ENCODE measurements around the gene PCNX1.

GRCh38 chr14:71142375-71143038 lies 235.2 kb downstream of the PCNX1 start:
- TF ChIP-seq, protein P1, sequence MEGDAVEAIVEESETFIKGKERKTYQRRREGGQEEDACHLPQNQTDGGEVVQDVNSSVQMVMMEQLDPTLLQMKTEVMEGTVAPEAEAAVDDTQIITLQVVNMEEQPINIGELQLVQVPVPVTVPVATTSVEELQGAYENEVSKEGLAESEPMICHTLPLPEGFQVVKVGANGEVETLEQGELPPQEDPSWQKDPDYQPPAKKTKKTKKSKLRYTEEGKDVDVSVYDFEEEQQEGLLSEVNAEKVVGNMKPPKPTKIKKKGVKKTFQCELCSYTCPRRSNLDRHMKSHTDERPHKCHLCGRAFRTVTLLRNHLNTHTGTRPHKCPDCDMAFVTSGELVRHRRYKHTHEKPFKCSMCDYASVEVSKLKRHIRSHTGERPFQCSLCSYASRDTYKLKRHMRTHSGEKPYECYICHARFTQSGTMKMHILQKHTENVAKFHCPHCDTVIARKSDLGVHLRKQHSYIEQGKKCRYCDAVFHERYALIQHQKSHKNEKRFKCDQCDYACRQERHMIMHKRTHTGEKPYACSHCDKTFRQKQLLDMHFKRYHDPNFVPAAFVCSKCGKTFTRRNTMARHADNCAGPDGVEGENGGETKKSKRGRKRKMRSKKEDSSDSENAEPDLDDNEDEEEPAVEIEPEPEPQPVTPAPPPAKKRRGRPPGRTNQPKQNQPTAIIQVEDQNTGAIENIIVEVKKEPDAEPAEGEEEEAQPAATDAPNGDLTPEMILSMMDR (IDR thresholded peaks at IDR 0.05; ENCODE audit: poor library complexity): no peak
- no peak for TF ChIP-seq EZH2phosphoT487 (IDR thresholded peaks at IDR 0.05; ENCODE audit: low read depth, severe bottlenecking, unreplicated experiment)
- no peak for TF ChIP-seq EZH2 (IDR thresholded peaks at IDR 0.05; ENCODE audit: borderline replicate concordance)

All from hepatocyte (in vitro differentiated cells).